ENCODE measurements around the gene FGF14. TPM values are rescaled to one million over a fixed set of nuclear protein-coding genes. Genes with fewer than 3 reads are reported as not detected.

The FGF14 gene
- total and polyA plus RNA-seq, 2 donors (not counting 3 experiments of a cell fraction or from before 2014, with no cell fraction given): not detected

DNA sequence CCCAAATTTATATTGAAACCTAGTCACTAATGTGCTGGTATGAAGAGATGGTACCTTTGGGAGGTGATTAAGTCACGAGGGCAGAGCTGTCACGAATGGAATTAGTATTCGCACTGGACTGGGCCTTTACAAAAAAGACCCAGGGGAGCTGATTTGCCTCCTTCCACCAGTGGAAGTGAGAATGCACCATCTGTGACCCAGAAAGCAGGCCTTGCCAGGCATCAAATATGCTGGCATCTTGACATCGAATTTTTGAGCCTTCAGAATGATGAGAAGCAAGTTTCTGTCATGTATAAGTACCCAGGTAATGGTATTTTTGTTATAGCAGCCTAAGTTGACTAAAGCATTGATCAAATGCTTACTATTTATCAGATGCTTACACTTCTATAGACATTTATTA lies 373.6 kb downstream of the FGF14 start:
- POLR2A ChIA-PET: no interaction called here

More for the DNA sequence above, 373.6 kb downstream of the FGF14 start:
- dilution Hi-C loops (cut with MboI; ENCODE audit: extremely low pct_ligation_motif_present, low sequenced_read_pairs): no loop called here
- Histone ChIP-seq H3K4me1 (ENCODE audit: control insufficient read depth, extremely low read depth, insufficient read depth, low read length) (no peaks in the 10 kb centered on the region), H3K9me1 (replicated peaks; ENCODE audit: control insufficient read depth, extremely low read depth, insufficient read depth, low read length) (no peaks in the 10 kb centered on the region), H3K27me3 (ENCODE audit: control insufficient read depth in 2 of 2, insufficient read depth in 2 of 2, low read length in 2 of 2) (no peaks in the 10 kb centered on the region), H3K9me3 (replicated peaks; ENCODE audit: control insufficient read depth, insufficient read depth, low read length) (no peaks in the 10 kb centered on the region), H3K4me3 (replicated peaks in 1 of 3; ENCODE audit: insufficient read depth in 1 of 3, low read depth in 1 of 3, low read length in 3 of 3) (no peak overlapping the region), H3K79me2 (ENCODE audit: control insufficient read depth, insufficient read depth, low read length) (no peaks in the 10 kb centered on the region), H3K27ac (ENCODE audit: insufficient read depth, low read depth, low read length) (no peak overlapping the region), H3K36me3 (ENCODE audit: control insufficient read depth in 2 of 2, extremely low read depth in 1 of 2, insufficient read depth in 2 of 2, low read length in 2 of 2) (no peaks in the 10 kb centered on the region), H2AFZ (ENCODE audit: low read depth, low read length) (no peak overlapping the region), H3K4me2 (ENCODE audit: insufficient read depth, low read length) (no peak overlapping the region), H4K20me1 (replicated peaks; ENCODE audit: control insufficient read depth, extremely low read depth, insufficient read depth, low read length) (no peaks in the 10 kb centered on the region), H3K9ac (replicated peaks; ENCODE audit: extremely low read depth, insufficient read depth, low read length) (no peak overlapping the region)
- intact Hi-C loops (cut with micrococcal nuclease): no loop called here
- no peak for TF ChIP-seq FOS (IDR thresholded peaks at IDR 0.05; ENCODE audit: borderline replicate concordance, insufficient read depth, low read length)
- TF ChIP-seq GATA2 (IDR thresholded peaks at IDR 0.05; ENCODE audit: insufficient read depth, insufficient read length, low read depth, low read length): no peak
- TF ChIP-seq, protein P1, sequence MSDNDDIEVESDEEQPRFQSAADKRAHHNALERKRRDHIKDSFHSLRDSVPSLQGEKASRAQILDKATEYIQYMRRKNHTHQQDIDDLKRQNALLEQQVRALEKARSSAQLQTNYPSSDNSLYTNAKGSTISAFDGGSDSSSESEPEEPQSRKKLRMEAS (IDR thresholded peaks at IDR 0.05; ENCODE audit: insufficient read depth, insufficient read length): no peak
- TF ChIP-seq POLR2A (IDR thresholded peaks at IDR 0.05; ENCODE audit: low read depth, low read length): no peak
- no peak for TF ChIP-seq JUN (IDR thresholded peaks at IDR 0.05; ENCODE audit: borderline replicate concordance, insufficient read depth, insufficient read length, low read depth)
- TF ChIP-seq EZH2 (IDR thresholded peaks at IDR 0.05; ENCODE audit: borderline replicate concordance, low read depth, low read length, severe bottlenecking): no peak
- TF ChIP-seq, protein P2, sequence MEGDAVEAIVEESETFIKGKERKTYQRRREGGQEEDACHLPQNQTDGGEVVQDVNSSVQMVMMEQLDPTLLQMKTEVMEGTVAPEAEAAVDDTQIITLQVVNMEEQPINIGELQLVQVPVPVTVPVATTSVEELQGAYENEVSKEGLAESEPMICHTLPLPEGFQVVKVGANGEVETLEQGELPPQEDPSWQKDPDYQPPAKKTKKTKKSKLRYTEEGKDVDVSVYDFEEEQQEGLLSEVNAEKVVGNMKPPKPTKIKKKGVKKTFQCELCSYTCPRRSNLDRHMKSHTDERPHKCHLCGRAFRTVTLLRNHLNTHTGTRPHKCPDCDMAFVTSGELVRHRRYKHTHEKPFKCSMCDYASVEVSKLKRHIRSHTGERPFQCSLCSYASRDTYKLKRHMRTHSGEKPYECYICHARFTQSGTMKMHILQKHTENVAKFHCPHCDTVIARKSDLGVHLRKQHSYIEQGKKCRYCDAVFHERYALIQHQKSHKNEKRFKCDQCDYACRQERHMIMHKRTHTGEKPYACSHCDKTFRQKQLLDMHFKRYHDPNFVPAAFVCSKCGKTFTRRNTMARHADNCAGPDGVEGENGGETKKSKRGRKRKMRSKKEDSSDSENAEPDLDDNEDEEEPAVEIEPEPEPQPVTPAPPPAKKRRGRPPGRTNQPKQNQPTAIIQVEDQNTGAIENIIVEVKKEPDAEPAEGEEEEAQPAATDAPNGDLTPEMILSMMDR (IDR thresholded peaks at IDR 0.05; ENCODE audit: extremely low read depth in 1 of 2, insufficient read depth in 1 of 2, low read depth in 1 of 2, low read length in 2 of 2): no peak
- TF ChIP-seq MYC (IDR thresholded peaks at IDR 0.05; ENCODE audit: low read depth, low read length): no peak
- TF ChIP-seq POLR2AphosphoS5 (IDR thresholded peaks at IDR 0.05; ENCODE audit: insufficient read depth, low read depth, low read length): no peak
- DNase-seq (ENCODE audit: low read depth, low spot score) (no peak), FAIRE-seq (no peak)
- no TSS peak for BruUV-seq (replicated peaks)
- CTCF ChIA-PET: no interaction called here
